Measurements from ENCODE around the gene RAB3D. TPM values are rescaled to one million over a fixed set of nuclear protein-coding genes. Genes with fewer than 3 reads are reported as not detected.
"Not testable (repeated sequence)": the region's sequence is repeated elsewhere in the genome, so short reads cannot be mapped to it uniquely, and the experiment has no call there.

Gene RAB3D
- total RNA-seq, 2 experiments from 2014 or later, result 9.8 to 10.7 TPM

GRCh38 chr19:11364296-11364904 lies 24.9 kb upstream of the RAB3D start:
- no peaks in the 10 kb centered on the region for H3K36me3 Mint-ChIP-seq (ENCODE audit: low read depth)
- no peak overlapping the region for H3K4me3 Mint-ChIP-seq
- no peak overlapping the region for H3K27ac Mint-ChIP-seq
- intact Hi-C loops (cut with micrococcal nuclease), result no loop called here
- DNase-seq, result no peak
- CTCF ChIA-PET, result no interaction called here
- no peaks in the 10 kb centered on the region for H3K4me1 Mint-ChIP-seq (ENCODE audit: low read depth)
- H3K27me3 Mint-ChIP-seq (ENCODE audit: low read depth), result no peaks in the 10 kb centered on the region
- H3K9me3 Mint-ChIP-seq, result no peaks in the 10 kb centered on the region

- DNase-seq, result no peak
- intact Hi-C loops (cut with micrococcal nuclease), result no loop called here
- CTCF ChIA-PET, result no interaction called here
- H3K36me3 Mint-ChIP-seq (ENCODE audit: low read depth), result no peaks in the 10 kb centered on the region
- no peaks in the 10 kb centered on the region for H3K4me1 Mint-ChIP-seq (ENCODE audit: low read depth)
- no peaks in the 10 kb centered on the region for H3K9me3 Mint-ChIP-seq
- H3K27ac Mint-ChIP-seq, result no peak overlapping the region
- no peaks in the 10 kb centered on the region for H3K27me3 Mint-ChIP-seq (ENCODE audit: low read depth)
- H3K4me3 Mint-ChIP-seq, result no peak overlapping the region
Measured at GRCh38 chr19:11363881-11364280, 24.4 kb upstream of the RAB3D start.

DNA sequence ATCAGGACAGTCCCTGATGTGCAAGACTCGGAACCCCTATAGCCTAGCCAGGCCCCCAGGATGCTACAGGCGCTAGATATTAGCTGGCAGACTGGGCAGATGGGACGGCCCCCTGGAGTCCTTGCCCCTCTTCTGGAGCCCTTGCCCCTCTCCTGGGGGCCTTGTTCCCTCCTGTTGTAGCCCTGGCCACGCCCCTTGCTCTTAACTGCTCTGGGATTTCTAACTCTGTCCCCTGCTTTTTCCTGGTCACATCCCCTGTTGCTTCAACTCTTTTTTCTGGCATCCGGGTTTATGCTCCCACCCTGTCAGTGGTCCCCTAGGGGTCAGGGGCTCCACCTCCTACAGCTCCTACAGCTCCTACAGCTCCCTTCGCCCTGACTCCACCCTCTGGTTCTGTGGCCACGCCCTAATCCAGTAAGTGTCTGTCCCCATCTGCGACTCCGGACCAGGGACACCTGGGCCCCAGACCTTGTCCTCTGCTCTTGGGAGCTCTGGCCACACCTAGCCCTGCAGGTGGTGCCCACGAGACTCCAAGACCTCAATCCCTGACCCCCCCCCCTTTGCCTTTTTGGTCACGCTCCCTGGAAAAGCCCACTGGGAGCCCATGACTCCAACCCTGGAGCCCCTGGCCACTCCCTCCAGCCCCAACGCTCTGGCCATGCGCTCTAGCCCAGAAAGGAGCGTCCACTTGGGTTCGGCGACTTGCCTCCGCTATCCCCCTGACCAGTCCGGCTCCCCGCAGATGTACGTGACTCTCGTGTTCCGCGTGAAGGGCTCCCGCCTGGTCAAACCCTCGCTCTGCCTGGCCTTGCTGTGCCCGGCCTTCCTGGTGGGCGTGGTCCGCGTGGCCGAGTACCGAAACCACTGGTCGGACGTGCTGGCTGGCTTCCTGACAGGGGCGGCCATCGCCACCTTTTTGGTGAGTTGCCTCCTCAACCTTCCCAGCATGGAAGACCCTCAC lies 22.6 kb upstream of the RAB3D start:
- H3K27ac Mint-ChIP-seq, result no peak overlapping the region
- CTCF ChIA-PET, result no interaction called here

GRCh38 chr19:11361037-11361770 lies 21.7 kb upstream of the RAB3D start:
- no peaks in the 10 kb centered on the region for H3K9me3 Mint-ChIP-seq
- peaks cover under 1% of the 10 kb centered on the region for H3K27me3 Mint-ChIP-seq (ENCODE audit: low read depth)
- H3K4me1 Mint-ChIP-seq (ENCODE audit: low read depth), result peaks cover 2% of the 10 kb centered on the region
- intact Hi-C loops (cut with micrococcal nuclease), result no loop called here
- CTCF ChIA-PET, result no interaction called here
- no peak overlapping the region for H3K4me3 Mint-ChIP-seq
- DNase-seq, result no peak
- no peak overlapping the region for H3K27ac Mint-ChIP-seq
- no peaks in the 10 kb centered on the region for H3K36me3 Mint-ChIP-seq (ENCODE audit: low read depth)

More for the DNA sequence above, 22.6 kb upstream of the RAB3D start:
- Mint-ChIP-seq H3K9me3 (no peaks in the 10 kb centered on the region), H3K27me3 (ENCODE audit: low read depth) (no peaks in the 10 kb centered on the region), H3K4me1 (ENCODE audit: low read depth) (no peaks in the 10 kb centered on the region), H3K36me3 (ENCODE audit: low read depth) (no peaks in the 10 kb centered on the region), H3K4me3 (no peak overlapping the region)
- no peak for DNase-seq
- intact Hi-C loops (cut with micrococcal nuclease), result no loop called here

DNA sequence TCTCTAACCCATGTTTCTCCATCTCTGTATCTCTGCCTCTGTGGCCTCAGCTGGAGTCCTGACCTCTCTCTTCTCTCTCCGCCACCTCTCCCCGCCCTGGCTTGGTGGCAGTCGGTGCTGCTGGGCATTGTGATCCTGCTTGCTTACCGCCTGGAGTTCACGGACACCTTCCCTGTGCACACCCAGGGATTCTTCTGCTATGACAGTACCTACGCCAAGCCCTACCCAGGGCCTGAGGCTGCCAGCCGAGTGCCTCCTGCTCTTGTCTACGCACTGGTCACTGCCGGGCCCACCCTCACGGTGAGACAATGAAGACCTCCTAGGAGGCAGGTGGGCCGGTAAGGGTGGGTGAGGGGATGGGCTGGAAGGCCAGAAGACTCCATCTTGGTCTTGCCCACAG lies 20.0 kb upstream of the RAB3D start:
- no peaks in the 10 kb centered on the region for H3K9me3 Mint-ChIP-seq
- H3K27ac Mint-ChIP-seq, result no peak overlapping the region
- H3K36me3 Mint-ChIP-seq (ENCODE audit: low read depth), result no peaks in the 10 kb centered on the region
- CTCF ChIA-PET, result no interaction called here
- H3K4me1 Mint-ChIP-seq (ENCODE audit: low read depth), result peaks cover 11% of the 10 kb centered on the region
- no peak overlapping the region for H3K4me3 Mint-ChIP-seq
- intact Hi-C loops (cut with micrococcal nuclease), result no loop called here
- DNase-seq, result no peak
- H3K27me3 Mint-ChIP-seq (ENCODE audit: low read depth), result peaks cover 4% of the 10 kb centered on the region

DNA sequence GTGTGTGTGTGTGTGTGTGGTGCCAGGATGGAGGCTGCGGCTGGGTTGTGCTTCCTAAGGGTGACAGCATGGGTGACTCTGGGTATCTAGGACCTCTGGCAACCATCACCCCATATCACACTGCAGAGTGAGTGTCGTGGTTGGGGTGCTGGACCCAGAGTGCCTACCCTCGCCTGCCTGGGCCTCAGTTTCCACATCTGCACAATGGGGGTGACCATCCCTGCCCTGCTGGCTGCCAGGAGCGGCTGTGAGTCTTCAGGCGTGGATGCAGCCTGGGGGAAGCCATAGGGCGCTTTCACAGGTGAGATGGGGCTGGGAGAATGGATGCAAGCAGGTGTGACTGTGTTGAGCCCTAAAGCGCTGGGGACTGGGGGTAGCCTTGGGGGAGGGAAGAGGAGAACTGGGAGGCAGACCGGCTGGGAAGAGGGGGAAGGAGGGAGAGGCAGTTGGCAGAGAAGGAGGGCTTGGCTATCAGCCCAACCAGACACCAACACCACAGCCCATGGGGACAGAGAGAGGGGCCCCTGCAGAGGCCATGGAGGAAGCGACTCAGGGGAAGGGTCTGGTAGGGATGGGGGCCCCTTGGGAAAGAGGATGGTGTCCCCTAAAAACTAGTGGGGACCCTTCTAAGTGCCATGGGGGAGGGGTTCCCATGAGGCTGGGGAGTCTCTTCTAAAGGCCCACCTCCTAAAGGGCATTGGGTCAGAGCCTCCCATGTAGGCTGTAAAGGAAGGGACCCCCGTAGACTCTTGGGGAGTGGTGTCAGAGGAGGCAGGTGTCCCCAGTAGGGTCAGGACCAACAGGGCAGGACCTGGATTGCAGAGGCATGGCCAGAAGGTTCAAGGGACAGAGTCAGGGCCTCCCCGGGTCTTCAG lies 17.5 kb upstream of the RAB3D start:
- no peaks in the 10 kb centered on the region for H3K9me3 Mint-ChIP-seq
- intact Hi-C loops (cut with micrococcal nuclease), result no loop called here
- peaks cover 4% of the 10 kb centered on the region for H3K27me3 Mint-ChIP-seq (ENCODE audit: low read depth)
- H3K4me3 Mint-ChIP-seq, result no peak overlapping the region
- H3K36me3 Mint-ChIP-seq (ENCODE audit: low read depth), result no peaks in the 10 kb centered on the region
- no peak for DNase-seq
- no peak overlapping the region for H3K27ac Mint-ChIP-seq
- H3K4me1 Mint-ChIP-seq (ENCODE audit: low read depth), result peaks cover 11% of the 10 kb centered on the region
- CTCF ChIA-PET, result no interaction called here

GRCh38 chr19:11356074-11356397 lies 16.6 kb upstream of the RAB3D start:
- intact Hi-C loops (cut with micrococcal nuclease), result no loop called here
- Mint-ChIP-seq H3K4me3 (peak overlapping the region; percentile 69), H3K9me3 (no peaks in the 10 kb centered on the region), H3K27me3 (ENCODE audit: low read depth) (peaks cover 4% of the 10 kb centered on the region), H3K27ac (no peak overlapping the region), H3K4me1 (ENCODE audit: low read depth) (peaks cover 11% of the 10 kb centered on the region), H3K36me3 (ENCODE audit: low read depth) (no peaks in the 10 kb centered on the region)
- CTCF ChIA-PET, result no interaction called here
- DNase-seq, result no peak

DNA sequence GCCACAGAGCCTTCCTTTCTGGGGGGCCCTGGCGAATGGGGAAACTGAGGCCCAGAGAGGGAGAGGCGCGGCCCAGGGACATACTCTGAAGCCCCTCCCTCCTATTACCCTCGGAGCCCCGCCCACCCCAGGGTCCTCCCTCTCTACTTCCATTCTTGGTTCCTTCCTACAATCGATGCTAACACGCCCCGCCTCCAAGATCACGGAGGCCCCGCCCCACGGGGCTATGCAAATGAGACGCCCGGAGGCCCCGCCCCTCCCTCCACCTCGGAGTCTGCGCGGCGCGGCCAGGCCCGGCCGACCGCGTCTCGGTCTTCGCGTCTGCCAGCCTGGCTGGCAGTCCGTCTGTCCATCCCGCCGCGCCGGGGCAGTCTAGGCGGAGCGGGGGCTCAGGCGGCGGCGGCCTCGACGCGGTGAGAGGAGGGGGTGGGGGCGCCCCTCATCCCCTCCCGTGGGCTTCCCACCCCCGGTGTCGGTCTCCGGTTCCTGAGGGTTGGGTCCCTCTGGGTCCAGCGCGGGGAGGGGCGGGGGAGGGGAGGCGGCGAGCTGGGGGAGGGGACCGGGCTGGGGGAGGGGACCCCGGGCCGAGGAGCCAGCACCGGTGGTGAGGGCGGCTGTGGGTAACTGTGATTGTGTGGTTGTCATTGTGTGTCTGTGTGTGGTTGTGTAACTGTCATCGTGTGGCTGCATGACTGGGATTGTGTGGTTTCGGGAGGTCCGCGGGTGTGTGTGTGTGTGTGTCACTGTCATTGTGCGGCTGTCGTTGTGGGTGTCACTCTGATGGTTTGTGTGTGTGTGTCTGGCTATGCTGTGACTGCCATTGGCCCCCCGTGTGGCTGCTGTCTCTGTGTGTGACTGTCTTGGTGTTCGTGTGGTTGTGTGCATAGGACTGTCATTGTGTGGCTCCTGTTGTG lies 16.0 kb upstream of the RAB3D start, which contains the start of gene PLPPR2:
TSS of gene PLPPR2 (plus strand) at position 273 of the 914 bp plus-strand sequence. CDS start 2,242 bp downstream, outside the sequence.
- H3K4me3 Mint-ChIP-seq, result peak within 1 kb of the TSS; percentile 69
- no peaks in the 10 kb centered on the region for H3K36me3 Mint-ChIP-seq (ENCODE audit: low read depth)
- no peaks in the 10 kb centered on the region for H3K9me3 Mint-ChIP-seq
- H3K4me1 Mint-ChIP-seq (ENCODE audit: low read depth), result peaks cover 11% of the 10 kb centered on the region
- peak; percentile 87 for DNase-seq
- CTCF ChIA-PET, result no interaction called here
- intact Hi-C loops (cut with micrococcal nuclease), result loop anchor here (1.0 kb wide), 1 partner anchor 9 kb away; the partner anchor contains the start of genes CCDC159 and TMEM205
- no peak within 1 kb of the TSS for H3K27ac Mint-ChIP-seq
- H3K27me3 Mint-ChIP-seq (ENCODE audit: low read depth), result peaks cover 4% of the 10 kb centered on the region

DNA sequence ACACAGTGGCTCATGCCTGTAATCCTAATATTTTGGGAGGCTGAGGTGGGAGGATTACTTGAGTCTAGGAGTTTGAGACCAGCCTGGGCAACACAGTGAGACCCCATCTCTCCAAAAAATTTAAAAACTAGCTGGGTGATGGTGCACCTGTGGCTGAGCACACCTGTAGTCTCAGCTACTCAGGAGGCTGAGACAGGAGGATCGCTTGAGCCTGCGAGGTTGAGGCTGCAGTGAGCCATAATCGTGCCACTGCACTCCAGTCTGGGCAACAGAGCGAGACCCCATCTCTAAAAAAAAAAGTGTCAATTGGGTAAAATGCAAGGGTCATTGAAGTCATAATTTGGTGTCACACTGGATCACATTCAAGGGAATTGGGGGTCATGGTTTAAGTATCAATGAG lies 14.6 kb upstream of the RAB3D start:
- peaks cover 11% of the 10 kb centered on the region for H3K4me1 Mint-ChIP-seq (ENCODE audit: low read depth)
- DNase-seq; H3K27ac Mint-ChIP-seq; CTCF ChIA-PET; H3K9me3 Mint-ChIP-seq; H3K27me3 Mint-ChIP-seq (ENCODE audit: low read depth); intact Hi-C loops (cut with micrococcal nuclease); H3K36me3 Mint-ChIP-seq (ENCODE audit: low read depth); H3K4me3 Mint-ChIP-seq: not testable (repeated sequence)

- Mint-ChIP-seq H3K27me3 (ENCODE audit: low read depth) (no peaks in the 10 kb centered on the region), H3K36me3 (ENCODE audit: low read depth) (peaks cover 10% of the 10 kb centered on the region), H3K27ac (no peak overlapping the region), H3K4me3 (no peak overlapping the region), H3K9me3 (peaks cover 9% of the 10 kb centered on the region), H3K4me1 (ENCODE audit: low read depth) (peaks cover 26% of the 10 kb centered on the region)
- CTCF ChIA-PET, result interaction anchor here (1.2 kb wide), 1 partner anchor 32 kb away, joined by 4 read pairs; no protein-coding TSS in a partner anchor
- DNase-seq, result no peak
- intact Hi-C loops (cut with micrococcal nuclease), result no loop called here
Measured at GRCh38 chr19:11349171-11349570, 9.7 kb upstream of the RAB3D start.

- peak overlapping the region; percentile 97 for H3K4me3 Mint-ChIP-seq
- DNase-seq, result no peak
- H3K4me1 Mint-ChIP-seq (ENCODE audit: low read depth), result peaks cover 26% of the 10 kb centered on the region
- intact Hi-C loops (cut with micrococcal nuclease), result no loop called here
- H3K9me3 Mint-ChIP-seq, result peaks cover 9% of the 10 kb centered on the region
- H3K27ac Mint-ChIP-seq, result peak overlapping the region; percentile 24
- CTCF ChIA-PET, result interaction anchor here (0.7 to 0.9 kb wide), 2 partner anchors 34 to 374 kb away, joined by 3 read pairs; no protein-coding TSS in a partner anchor
- peaks cover 10% of the 10 kb centered on the region for H3K36me3 Mint-ChIP-seq (ENCODE audit: low read depth)
- no peaks in the 10 kb centered on the region for H3K27me3 Mint-ChIP-seq (ENCODE audit: low read depth)
Measured at GRCh38 chr19:11347546-11348039, 8.1 kb upstream of the RAB3D start.
